Pulmonary artery endothelial cell (primary cell): ENCODE data around the gene GAPDH. TPM values are rescaled to one million over a fixed set of nuclear protein-coding genes. Genes with fewer than 3 reads are reported as not detected.
"Not testable (repeated sequence)": the region's sequence is repeated elsewhere in the genome, so short reads cannot be mapped to it uniquely, and the experiment has no call there.

ENCODE experiments used
- DNase-seq: peaks from one replicate; pipeline ENCODE4 v3.0.0-alpha.2; 2011; ENCODE audit warnings: low read depth, low spot score
- total RNA-seq: library from RNA; depleted of rRNA; stranded (reverse); fragments of >200 nt; gene quantifications from 2 replicates; pipeline ENCODE4 v1.2.3, GENCODE V29; 2014

The GAPDH gene
- total RNA-seq, 1 donor from 2014 or later = 8,207 TPM

- DNase-seq = no peak
Measured at GRCh38 chr12:6559500-6559899, 25.2 kb downstream of the GAPDH start.

GRCh38 chr12:6560501-6561205, 26.3 kb downstream of the GAPDH start:
- no peak for DNase-seq

- no peak for DNase-seq
Measured at GRCh38 chr12:6562881-6563280, 28.6 kb downstream of the GAPDH start.

- no peak for DNase-seq
Measured at GRCh38 chr12:6563448-6564050, 29.2 kb downstream of the GAPDH start.

GRCh38 chr12:6567112-6567670, 32.9 kb downstream of the GAPDH start:
- DNase-seq = no peak

- no peak for DNase-seq
Measured at GRCh38 chr12:6569312-6569711, 35.0 kb downstream of the GAPDH start.

DNA sequence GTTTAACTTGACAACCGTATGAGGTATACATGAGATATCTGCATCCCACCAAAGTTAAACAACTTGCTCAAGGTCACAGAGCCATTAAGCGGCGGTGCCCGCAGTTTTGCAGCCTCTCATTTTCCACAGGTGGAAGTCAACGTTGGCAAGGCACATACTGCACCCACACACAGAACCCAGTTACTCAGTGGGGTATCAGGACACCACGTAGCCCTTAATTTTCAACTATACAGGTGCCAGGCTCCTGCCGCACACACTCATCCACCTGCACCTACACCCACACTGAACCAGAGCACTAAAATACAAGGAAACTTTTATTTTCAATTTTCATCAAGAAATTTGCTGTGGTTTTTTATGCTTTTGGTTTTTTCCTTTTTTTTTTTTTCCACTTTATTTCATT, 35.5 kb downstream of the GAPDH start:
- DNase-seq = no peak

DNA sequence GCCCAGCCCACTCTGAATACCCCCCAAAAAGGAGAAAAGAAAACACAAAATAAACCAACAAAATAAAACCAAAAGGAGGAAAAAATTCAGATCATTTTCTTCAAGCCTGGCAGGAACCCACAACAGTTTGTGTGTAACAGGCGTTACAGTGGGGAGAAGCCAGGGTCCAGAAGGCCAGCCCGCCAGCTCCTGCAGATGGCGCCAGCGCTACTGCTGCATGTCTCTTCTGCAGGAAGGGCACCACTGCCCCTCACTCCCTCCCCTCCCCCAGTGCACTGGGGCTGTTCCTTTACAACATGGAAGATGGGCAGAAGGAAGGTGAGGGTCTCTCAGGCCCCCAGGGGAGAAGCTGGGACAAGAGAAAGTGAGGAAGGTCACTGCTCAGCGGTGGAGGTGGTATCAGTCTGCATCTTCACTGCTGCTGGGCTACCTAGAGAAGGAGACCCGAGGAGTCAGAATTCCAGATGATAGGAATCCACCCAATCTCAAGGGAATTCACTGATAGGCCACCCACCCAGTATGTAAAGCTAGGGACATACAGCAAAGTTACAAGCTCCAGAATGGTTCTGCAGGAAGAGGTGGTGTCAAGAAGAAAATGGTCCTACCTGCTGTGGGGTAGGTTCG, 36.1 kb downstream of the GAPDH start:
- DNase-seq = no peak

GRCh38 chr12:6573001-6573400, 38.7 kb downstream of the GAPDH start:
- DNase-seq = no peak

DNA sequence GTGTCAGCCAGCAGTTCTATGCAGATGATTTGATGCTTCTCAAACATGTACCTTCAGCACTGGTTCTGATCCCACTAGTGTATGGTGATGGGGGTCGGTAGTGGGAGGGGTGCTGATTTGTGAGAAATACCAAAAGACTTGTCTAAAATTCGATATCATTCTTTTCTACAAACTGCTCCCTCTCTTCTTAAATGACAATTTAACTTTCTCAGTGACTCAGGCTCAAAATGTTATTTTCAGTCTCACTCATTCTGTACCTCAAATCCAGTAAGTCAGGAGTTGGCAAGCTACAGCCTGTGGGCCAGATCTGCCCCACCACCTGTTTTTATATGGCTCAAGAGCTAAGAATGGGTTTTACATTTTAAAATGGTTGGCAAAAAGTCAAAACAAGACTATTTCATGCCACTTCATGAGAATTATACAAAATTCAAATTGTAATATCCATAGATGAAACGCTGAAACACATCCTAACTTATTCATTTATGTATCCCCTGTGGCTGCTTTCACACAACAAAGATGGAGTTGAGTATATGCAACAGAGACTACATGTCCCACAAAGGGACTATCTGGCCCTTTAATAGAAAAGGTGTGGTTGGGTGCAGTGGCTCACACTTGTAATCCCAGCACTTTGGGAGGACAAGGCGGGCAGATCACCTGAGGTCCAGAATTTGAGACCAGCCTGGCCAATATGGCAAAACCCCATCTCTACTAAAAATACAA, 40.4 kb downstream of the GAPDH start:
- no peak for DNase-seq

DNA sequence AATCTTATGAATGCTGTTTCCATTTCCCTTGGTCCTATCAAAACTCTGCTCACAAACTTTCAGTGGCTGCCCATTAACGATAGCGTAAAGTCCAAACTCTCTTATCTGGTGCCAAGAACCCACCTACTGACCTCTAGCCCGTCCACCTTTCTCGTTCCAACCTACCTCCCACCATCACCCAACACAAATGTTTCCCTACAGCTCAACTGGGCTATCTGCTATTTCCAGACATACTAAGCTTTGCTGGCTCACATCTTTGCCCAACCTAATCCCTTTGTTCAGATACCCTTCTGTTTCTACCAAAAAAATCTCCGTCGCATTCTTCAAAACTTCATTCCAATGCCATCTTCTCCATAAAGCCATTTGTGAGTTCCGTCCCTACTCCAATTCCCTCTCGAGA, 41.3 kb downstream of the GAPDH start:
- DNase-seq = no peak

DNA sequence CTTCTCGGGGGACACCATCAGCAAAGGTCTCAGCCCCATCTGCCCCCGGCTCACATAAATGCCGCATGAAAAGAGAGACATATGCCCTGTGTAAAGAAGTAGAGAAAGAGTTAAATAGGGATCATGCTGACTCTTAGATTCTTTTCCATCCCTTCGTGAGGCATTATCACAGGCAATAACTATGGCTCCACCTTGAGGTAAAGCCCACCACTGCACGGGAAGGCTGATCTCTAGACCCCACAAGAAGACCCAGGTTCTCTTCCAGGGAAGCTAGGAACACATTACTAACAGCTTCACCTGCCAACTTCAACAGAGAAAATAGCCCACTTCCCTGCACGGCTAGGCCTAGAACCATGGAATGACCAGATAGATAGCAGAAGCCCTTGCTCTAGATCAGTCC, 47.9 kb downstream of the GAPDH start:
- DNase-seq = no peak

- no peak for DNase-seq
Measured at GRCh38 chr12:6582959-6583358, 48.6 kb downstream of the GAPDH start.

DNA sequence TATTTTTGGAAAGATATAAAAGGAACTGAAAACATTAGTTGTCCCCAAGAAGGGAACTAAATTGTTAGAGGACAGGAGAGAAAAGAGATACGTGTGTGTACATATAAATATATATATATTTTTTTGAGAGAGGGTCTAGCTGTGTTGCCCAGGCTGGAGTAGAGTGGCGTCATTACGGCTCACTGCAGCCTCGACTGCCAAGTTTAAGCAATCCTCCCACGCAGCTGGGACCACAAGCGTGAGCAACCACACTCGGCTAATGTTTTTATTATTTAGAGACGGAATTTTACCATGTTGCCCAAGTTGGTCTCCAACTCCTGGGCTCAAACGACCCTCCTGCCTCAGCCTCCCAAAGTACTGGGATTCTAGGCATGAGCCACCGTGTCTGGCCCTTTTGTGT, 50.0 kb downstream of the GAPDH start:
- no peak for DNase-seq

GRCh38 chr12:6586569-6586968, 52.3 kb downstream of the GAPDH start:
- not testable (repeated sequence) for DNase-seq

Other genes with a start within 250 kb of the GAPDH start
- gene PLEKHG6, start 223.8 kb upstream of the GAPDH start, total RNA-seq = not detected in 2 replicates
- 53.3 and 72.5 TPM in 2 replicates for gene TNFRSF1A, start 192.4 kb upstream of the GAPDH start, total RNA-seq
- 0.13 TPM in 1 of 2 replicates, not detected in the other for gene SCNN1A, start 159.0 kb upstream of the GAPDH start, total RNA-seq
- gene LTBR, start 150.4 kb upstream of the GAPDH start, total RNA-seq = 33.6 and 53.1 TPM in 2 replicates
- gene CD27, start 89.6 kb upstream of the GAPDH start, total RNA-seq = not detected in 2 replicates
- 5.4 and 6.5 TPM in 2 replicates for gene TAPBPL, start 82.5 kb upstream of the GAPDH start, total RNA-seq
- gene VAMP1, start 63.8 kb upstream of the GAPDH start, total RNA-seq = 5.7 and 6.4 TPM in 2 replicates
- 132 and 186 TPM in 2 replicates for gene MRPL51, start 41.3 kb upstream of the GAPDH start, total RNA-seq
- gene NCAPD2, start 40.4 kb upstream of the GAPDH start, total RNA-seq = 48.6 and 95.9 TPM in 2 replicates
- 8.3 and 9.0 TPM in 2 replicates for gene IFFO1, start 21.5 kb downstream of the GAPDH start, total RNA-seq
- 20.7 and 30.5 TPM in 2 replicates for gene NOP2, start 33.8 kb downstream of the GAPDH start, total RNA-seq
- 205 and 216 TPM in 2 replicates for gene CHD4, start 72.9 kb downstream of the GAPDH start, total RNA-seq
- gene LPAR5, start 101.4 kb downstream of the GAPDH start, total RNA-seq = 0.04 and 0.07 TPM in 2 replicates
- gene ACRBP, start 112.9 kb downstream of the GAPDH start, total RNA-seq = 0.11 and 0.26 TPM in 2 replicates
- gene ING4, start 128.6 kb downstream of the GAPDH start, total RNA-seq = 26.0 and 31.9 TPM in 2 replicates
- 9.5 and 12.0 TPM in 2 replicates for gene ZNF384, start 154.9 kb downstream of the GAPDH start, total RNA-seq
- not detected in 2 replicates for gene PIANP, start 166.3 kb downstream of the GAPDH start, total RNA-seq
- 54.8 and 71.4 TPM in 2 replicates for gene COPS7A, start 189.5 kb downstream of the GAPDH start, total RNA-seq
- 56.9 and 94.9 TPM in 2 replicates for gene MLF2, start 218.6 kb downstream of the GAPDH start, total RNA-seq
- 45.2 and 61.3 TPM in 2 replicates for gene PTMS, start 231.8 kb downstream of the GAPDH start, total RNA-seq
- gene LAG3, start 238.0 kb downstream of the GAPDH start, total RNA-seq = 0.11 and 0.13 TPM in 2 replicates